Occipital lobe (tissue), 1 donor: ENCODE measurements around the gene CCDC178. TPM values are rescaled to one million over a fixed set of nuclear protein-coding genes. Genes with fewer than 3 reads are reported as not detected.

Source experiments
- total RNA-seq: library from RNA; depleted of rRNA; stranded (reverse); fragments of >200 nt; gene quantifications from one replicate; pipeline ENCODE4 v1.2.3, GENCODE V29; 2014

The CCDC178 gene
- total RNA-seq, 1 donor from 2014 or later: 1.1 TPM

Other genes with a start within 250 kb of the CCDC178 start
- gene ASXL3, start 137.5 kb upstream of the CCDC178 start, total RNA-seq: 94.5 TPM